Ovary (tissue), 3 donors: ENCODE measurements around the gene DIRAS1.

Experiments
- EP300 ChIP-seq: sonication (generic); formaldehyde crosslinking; IDR thresholded peaks from one replicate; pipeline ENCODE4 v1.6.1; 2017; ENCODE audit warnings: antibody characterized with exemption
- POLR2A ChIP-seq: fragments of 450-650 bp; IDR thresholded peaks from one replicate; pipeline ENCODE4 v1.6.1; 2017; ENCODE audit warnings: antibody characterized with exemption, mild to moderate bottlenecking, moderate library complexity
- TF ChIP-seq, protein P1 (sequence below), 3 donors: fragments of 450-650 bp in 2 of 3; fragments of 200-600 bp in 1 of 3; IDR thresholded peaks; one replicate each; pipeline versions ENCODE4 v1.5.1 to v1.8.0; 2016 to 2022; ENCODE audit warnings: antibody characterized with exemption in 3 of 3, mild to moderate bottlenecking in 1 of 3
- donor health status: DM: no; HTN: no; CAD: no.

- TF ChIP-seq, protein P1, sequence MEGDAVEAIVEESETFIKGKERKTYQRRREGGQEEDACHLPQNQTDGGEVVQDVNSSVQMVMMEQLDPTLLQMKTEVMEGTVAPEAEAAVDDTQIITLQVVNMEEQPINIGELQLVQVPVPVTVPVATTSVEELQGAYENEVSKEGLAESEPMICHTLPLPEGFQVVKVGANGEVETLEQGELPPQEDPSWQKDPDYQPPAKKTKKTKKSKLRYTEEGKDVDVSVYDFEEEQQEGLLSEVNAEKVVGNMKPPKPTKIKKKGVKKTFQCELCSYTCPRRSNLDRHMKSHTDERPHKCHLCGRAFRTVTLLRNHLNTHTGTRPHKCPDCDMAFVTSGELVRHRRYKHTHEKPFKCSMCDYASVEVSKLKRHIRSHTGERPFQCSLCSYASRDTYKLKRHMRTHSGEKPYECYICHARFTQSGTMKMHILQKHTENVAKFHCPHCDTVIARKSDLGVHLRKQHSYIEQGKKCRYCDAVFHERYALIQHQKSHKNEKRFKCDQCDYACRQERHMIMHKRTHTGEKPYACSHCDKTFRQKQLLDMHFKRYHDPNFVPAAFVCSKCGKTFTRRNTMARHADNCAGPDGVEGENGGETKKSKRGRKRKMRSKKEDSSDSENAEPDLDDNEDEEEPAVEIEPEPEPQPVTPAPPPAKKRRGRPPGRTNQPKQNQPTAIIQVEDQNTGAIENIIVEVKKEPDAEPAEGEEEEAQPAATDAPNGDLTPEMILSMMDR (IDR thresholded peaks at IDR 0.05): no peak
- TF ChIP-seq POLR2A (no peak), EP300 (no peak)
Measured at GRCh38 chr19:2729943-2730818, 9.0 kb upstream of the DIRAS1 start.
